Neuronal stem cell (in vitro differentiated cells): ENCODE measurements around the gene DAO.
"Not testable (repeated sequence)": the region's sequence is repeated elsewhere in the genome, so short reads cannot be mapped to it uniquely, and the experiment has no call there.

ENCODE experiments used
- DNase-seq: peaks from one replicate; pipeline ENCODE4 v3.0.0-alpha.2; 2013; ENCODE audit warnings: low spot score
- H2AFZ ChIP-seq: one replicate; pipeline ENCODE4 v1.6.1; 2013; ENCODE audit warnings: mild to moderate bottlenecking, low read length, inconsistent platforms
- H2AK5ac ChIP-seq: 2 replicates; pipeline ENCODE4 v1.6.1; 2013; ENCODE audit warnings: low read depth, mild to moderate bottlenecking, inconsistent platforms, low read length, moderate library complexity, mixed read lengths
- H2BK120ac ChIP-seq: 2 replicates; pipeline ENCODE4 v1.6.1; 2013; ENCODE audit warnings: low read depth, mild to moderate bottlenecking, inconsistent platforms, low read length, moderate library complexity, mixed read lengths
- H2BK12ac ChIP-seq: one replicate; pipeline ENCODE4 v1.6.1; 2013; ENCODE audit warnings: low read length, inconsistent platforms
- H2BK15ac ChIP-seq: 2 replicates; pipeline ENCODE4 v1.6.1; 2013; ENCODE audit warnings: mild to moderate bottlenecking, low read length, inconsistent platforms, mixed read lengths
- H2BK5ac ChIP-seq: one replicate; pipeline ENCODE4 v1.6.1; 2013; ENCODE audit warnings: inconsistent platforms, mild to moderate bottlenecking, low read length, moderate library complexity
- H3K14ac ChIP-seq: one replicate; pipeline ENCODE4 v1.6.1; 2013; ENCODE audit warnings: low read length, inconsistent platforms
- H3K18ac ChIP-seq: 2 replicates; pipeline ENCODE4 v1.6.1; 2013; ENCODE audit warnings: low read length, inconsistent platforms
- H3K23ac ChIP-seq: 2 replicates; pipeline ENCODE4 v1.6.1; 2013; ENCODE audit warnings: low read depth, mild to moderate bottlenecking, mixed read lengths, low read length, inconsistent platforms; ENCODE audit not compliant: poor library complexity
- H3K27ac ChIP-seq: replicated peaks from 3 replicates; pipeline ENCODE4 v1.5.1; 2013; ENCODE audit warnings: low read length, inconsistent platforms
- H3K27me3 ChIP-seq, 3 experiments: 2 replicates each; pipeline ENCODE4 v1.6.1; 2013; ENCODE audit warnings: low read length in 3 of 3, mild to moderate bottlenecking in 2 of 3, inconsistent platforms in 1 of 3, low read depth in 1 of 3, mixed read lengths in 1 of 3, moderate library complexity in 1 of 3; ENCODE audit not compliant: control insufficient read depth in 3 of 3, insufficient read depth in 3 of 3
- H3K36me3 ChIP-seq, 2 donors: replicated peaks in 1 of 2; 2 replicates each; pipeline ENCODE4 v1.6.1; 2013; ENCODE audit warnings: low read length in 2 of 2; ENCODE audit not compliant: control insufficient read depth in 2 of 2, insufficient read depth in 2 of 2
- H3K4ac ChIP-seq: 2 replicates; pipeline ENCODE4 v1.6.1; 2013; ENCODE audit warnings: inconsistent platforms, mild to moderate bottlenecking, low read length, moderate library complexity
- H3K4me1 ChIP-seq, 2 donors: 1 replicate in 1 of 2; 2 replicates in 1 of 2; pipeline ENCODE4 v1.6.1; 2013; ENCODE audit warnings: low read length in 2 of 2, low read depth in 1 of 2; ENCODE audit not compliant: control insufficient read depth in 2 of 2, insufficient read depth in 1 of 2
- H3K4me2 ChIP-seq: one replicate; pipeline ENCODE4 v1.6.1; 2013; ENCODE audit warnings: mild to moderate bottlenecking, low read length, inconsistent platforms; ENCODE audit not compliant: insufficient read depth, poor library complexity, severe bottlenecking
- H3K4me3 ChIP-seq, 2 donors: 2 replicates each; pipeline ENCODE4 v1.5.1; 2013; ENCODE audit warnings: low read length in 2 of 2, mild to moderate bottlenecking in 2 of 2, inconsistent platforms in 1 of 2, moderate library complexity in 1 of 2
- H3K79me1 ChIP-seq: one replicate; pipeline ENCODE4 v1.6.1; 2013; ENCODE audit warnings: low read depth, mild to moderate bottlenecking, inconsistent platforms, low read length, moderate library complexity
- H3K9ac ChIP-seq: one replicate; pipeline ENCODE4 v1.6.1; 2013; ENCODE audit warnings: mild to moderate bottlenecking, low read depth, low read length, inconsistent platforms; ENCODE audit not compliant: poor library complexity
- H3K9me3 ChIP-seq, 2 donors: replicated peaks in 1 of 2; 2 replicates each; pipeline versions ENCODE3 to v1.6.1; 2013; ENCODE audit warnings: low read length in 2 of 2, mild to moderate bottlenecking in 2 of 2, inconsistent platforms in 1 of 2, low read depth in 1 of 2, mixed read lengths in 1 of 2, moderate library complexity in 1 of 2; ENCODE audit not compliant: control insufficient read depth in 2 of 2, insufficient read depth in 1 of 2
- H4K8ac ChIP-seq: one replicate; pipeline ENCODE4 v1.6.1; 2013; ENCODE audit warnings: low read depth, mild to moderate bottlenecking, inconsistent platforms, low read length, moderate library complexity
- H4K91ac ChIP-seq: one replicate; pipeline ENCODE4 v1.6.1; 2013; ENCODE audit warnings: low read length, low read depth, mild to moderate bottlenecking, inconsistent platforms; ENCODE audit not compliant: poor library complexity
- WGBS, 2 donors: extraction: QIAGEN DNeasy Blood & Tissue Kit; methylation state at CpG; one replicate each; pipeline ENCODE4 v1.1.7; 2013; ENCODE audit warnings: missing lambda C conversion rate in 2 of 2, mixed read lengths in 1 of 2; ENCODE audit not compliant: insufficient read length in 2 of 2, insufficient replicate concordance in 1 of 2; ENCODE audit errors: extremely low coverage in 2 of 2; 5-methylcytosine and 5-hydroxymethylcytosine counted together

The DAO gene

GRCh38 chr12:108862588-108862959 is 17.3 kb upstream of the DAO start:
- Histone ChIP-seq H2BK12ac (no peak overlapping the region), H3K18ac (no peak overlapping the region), H2AK5ac (no peak overlapping the region), H3K14ac (no peak overlapping the region), H3K27me3 (no peaks in the 10 kb centered on the region), H3K9ac (no peak overlapping the region), H2BK15ac (no peak overlapping the region), H3K4me1 (peaks cover 9 to 18% of the 10 kb centered on the region in 2 donors), H4K8ac (no peak overlapping the region), H3K79me1 (no peaks in the 10 kb centered on the region), H2BK5ac (no peak overlapping the region), H3K4me3 (no peak overlapping the region), H3K23ac (no peak overlapping the region), H2AFZ (no peak overlapping the region), H3K4ac (no peak overlapping the region), H3K36me3 (no peaks in the 10 kb centered on the region), H2BK120ac (no peak overlapping the region), H3K4me2 (no peak overlapping the region), H4K91ac (no peak overlapping the region), H3K27ac (no peak overlapping the region), H3K9me3 (peaks cover 0 to 2% of the 10 kb centered on the region in 2 donors)
- WGBS, 2 donors, result no CpG with 5 or more reads among the region's 3 CpGs
- DNase-seq, result no peak

DNA sequence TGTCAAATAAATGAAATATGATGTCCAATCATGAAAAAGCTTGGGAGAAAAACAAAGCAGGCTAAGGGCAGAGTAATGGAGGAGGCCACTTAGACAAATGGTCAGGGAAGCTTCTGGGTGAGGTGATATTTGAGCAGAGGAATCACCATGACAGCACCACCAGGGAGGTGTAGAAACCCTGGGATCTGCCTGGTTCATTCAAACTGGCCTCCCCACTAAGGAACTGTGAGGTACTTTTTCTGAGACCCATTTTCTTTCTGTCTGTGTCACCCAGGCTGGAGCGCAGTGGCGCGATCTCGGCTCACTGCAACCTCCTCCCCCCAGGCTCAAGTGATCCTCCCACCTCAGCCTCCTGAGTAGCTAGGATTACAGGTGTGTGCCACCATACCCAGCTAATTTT is 14.7 kb upstream of the DAO start:
- Histone ChIP-seq H2BK12ac (no peak overlapping the region), H2AFZ (no peak overlapping the region), H3K23ac (no peak overlapping the region), H3K14ac (no peak overlapping the region), H2BK15ac (no peak overlapping the region), H3K79me1 (no peaks in the 10 kb centered on the region), H3K4me3 (no peak overlapping the region), H3K27me3 (no peaks in the 10 kb centered on the region), H3K18ac (no peak overlapping the region), H4K8ac (no peak overlapping the region), H2AK5ac (no peak overlapping the region), H2BK120ac (no peak overlapping the region), H3K9ac (no peak overlapping the region), H3K36me3 (no peaks in the 10 kb centered on the region), H3K9me3 (peaks cover 0 to 2% of the 10 kb centered on the region in 2 donors), H2BK5ac (no peak overlapping the region), H3K4me2 (no peak overlapping the region), H4K91ac (no peak overlapping the region), H3K4me1 (peaks cover 0 to 1% of the 10 kb centered on the region in 2 donors), H3K27ac (no peak overlapping the region), H3K4ac (no peak overlapping the region)
- WGBS, 2 donors, result no CpG with 5 or more reads among the region's 4 CpGs
- DNase-seq, result no peak

DNA sequence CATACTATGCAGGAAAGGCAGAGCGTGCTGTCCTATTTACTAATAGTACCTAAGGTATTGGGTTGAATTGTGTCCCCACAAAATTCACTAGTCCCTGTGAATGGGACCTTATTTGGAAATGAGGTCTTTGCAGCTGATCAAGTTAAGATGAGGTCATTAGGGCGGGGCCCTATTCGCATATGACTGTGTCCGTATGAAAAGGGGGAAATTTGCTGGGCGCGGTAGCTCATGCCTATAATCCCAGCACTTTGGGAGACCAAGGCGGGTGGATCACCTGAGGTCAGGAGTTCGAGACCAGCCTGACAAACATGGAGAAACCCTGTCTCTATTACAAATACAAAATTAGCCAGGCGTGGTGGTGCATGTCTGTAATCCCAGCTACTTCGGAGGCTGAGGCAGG is 13.8 kb upstream of the DAO start:
- not testable (repeated sequence) for H3K27ac ChIP-seq, H3K9me3 ChIP-seq, DNase-seq, H3K4me1 ChIP-seq, H2AFZ ChIP-seq, H3K9ac ChIP-seq, H3K79me1 ChIP-seq, H2BK5ac ChIP-seq, H3K14ac ChIP-seq, H3K18ac ChIP-seq, H3K36me3 ChIP-seq, H2BK12ac ChIP-seq, H2BK120ac ChIP-seq, H3K27me3 ChIP-seq, H3K23ac ChIP-seq, H4K8ac ChIP-seq, H3K4me2 ChIP-seq, H2BK15ac ChIP-seq, H3K4ac ChIP-seq, H3K4me3 ChIP-seq, H4K91ac ChIP-seq, H2AK5ac ChIP-seq
- WGBS, 2 donors, result no CpG with 5 or more reads among the region's 10 CpGs

DNA sequence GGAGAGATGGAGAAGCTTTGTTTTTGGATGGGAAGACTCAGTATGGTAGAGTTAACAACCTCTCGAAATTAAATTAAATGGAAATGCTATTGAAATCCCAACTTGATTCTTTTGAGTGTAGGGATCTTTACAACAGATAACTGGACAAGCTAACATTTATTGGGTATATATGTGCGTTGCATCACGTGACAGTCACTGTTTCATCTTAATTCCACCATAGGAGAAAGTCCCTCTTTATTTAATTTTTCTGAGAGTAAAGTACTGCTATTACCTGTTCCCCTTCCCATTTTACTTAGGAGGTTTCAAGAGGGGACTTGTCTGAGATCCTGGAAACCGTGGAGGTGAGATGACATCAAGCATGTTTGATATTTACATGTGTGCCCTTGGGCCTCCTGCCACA is 11.1 kb upstream of the DAO start:
- H3K27me3 ChIP-seq, result no peaks in the 10 kb centered on the region
- no peak overlapping the region for H3K4me3 ChIP-seq
- H3K18ac ChIP-seq, result no peak overlapping the region
- H3K9ac ChIP-seq, result no peak overlapping the region
- no peak overlapping the region for H2BK12ac ChIP-seq
- no peaks in the 10 kb centered on the region for H3K4me1 ChIP-seq
- H2AK5ac ChIP-seq, result no peak overlapping the region
- H3K23ac ChIP-seq, result no peak overlapping the region
- H3K36me3 ChIP-seq, result no peaks in the 10 kb centered on the region
- no peak overlapping the region for H4K91ac ChIP-seq
- H3K4me2 ChIP-seq, result no peak overlapping the region
- no peak overlapping the region for H4K8ac ChIP-seq
- WGBS, 2 donors, result no CpG with 5 or more reads among the region's 4 CpGs
- no peak overlapping the region for H3K4ac ChIP-seq
- no peaks in the 10 kb centered on the region for H3K9me3 ChIP-seq
- no peak overlapping the region for H2BK5ac ChIP-seq
- no peak overlapping the region for H3K27ac ChIP-seq
- H3K79me1 ChIP-seq, result no peaks in the 10 kb centered on the region
- H2AFZ ChIP-seq, result no peak overlapping the region
- no peak for DNase-seq
- no peak overlapping the region for H2BK15ac ChIP-seq
- H2BK120ac ChIP-seq, result no peak overlapping the region
- H3K14ac ChIP-seq, result no peak overlapping the region
